ENCODE data around the gene DSPP.

- TF ChIP-seq CTCF (IDR thresholded peaks at IDR 0.05) (no peak), POLR2AphosphoS5 (IDR thresholded peaks at IDR 0.05) (no peak), POLR2A (IDR thresholded peaks at IDR 0.05) (no peak), EP300 (IDR thresholded peaks at IDR 0.05) (no peak)
Observed at GRCh38 chr4:87592124-87592523, 16.2 kb upstream of the DSPP start.
